Lung (tissue), 12 donors: Measurements from ENCODE around the gene ANKRD62. TPM values are rescaled to one million over a fixed set of nuclear protein-coding genes. Genes with fewer than 3 reads are reported as not detected.

Source experiments
- ATAC-seq: fragments of 200-7000 bp; cut with Tn5 transposase; one replicate; pipeline ENCODE4 v1.9.1; 2020; ENCODE audit warnings: moderate number of reproducible peaks; ENCODE audit not compliant: insufficient read depth, low FRiP score
- DNase-seq, 3 donors: peaks; one replicate each; pipeline ENCODE4 v3.0.0-alpha.2; 2013 to 2017
- H3K27ac ChIP-seq, 2 donors: one replicate each; pipeline ENCODE4 v1.5.1; 2013; ENCODE audit warnings: mild to moderate bottlenecking in 2 of 2, moderate library complexity in 2 of 2, control low read depth in 1 of 2, inconsistent platforms in 1 of 2, low read depth in 1 of 2, low read length in 1 of 2
- H3K27me3 ChIP-seq, 3 donors: one replicate each; pipeline ENCODE4 v1.5.1; 2013; ENCODE audit warnings: low read length in 2 of 3; ENCODE audit not compliant: control insufficient read depth in 3 of 3, insufficient read depth in 3 of 3
- H3K36me3 ChIP-seq, 4 donors: one replicate each; pipeline ENCODE4 v1.5.1; 2013; ENCODE audit warnings: low read length in 4 of 4, mild to moderate bottlenecking in 1 of 4, moderate library complexity in 1 of 4; ENCODE audit not compliant: control insufficient read depth in 4 of 4, insufficient read depth in 4 of 4
- H3K4me1 ChIP-seq, 5 donors: one replicate each; pipeline ENCODE4 v1.5.1; 2013; ENCODE audit warnings: low read length in 5 of 5, mild to moderate bottlenecking in 2 of 5, moderate library complexity in 1 of 5; ENCODE audit not compliant: control insufficient read depth in 5 of 5, insufficient read depth in 5 of 5
- H3K4me3 ChIP-seq: one replicate; pipeline ENCODE4 v1.5.1; 2013; ENCODE audit warnings: mild to moderate bottlenecking, control low read depth, moderate library complexity
- H3K9ac ChIP-seq, 2 donors: one replicate each; pipeline ENCODE4 v1.5.1; 2013; ENCODE audit warnings: low read length in 2 of 2, control low read depth in 1 of 2; ENCODE audit not compliant: insufficient read depth in 1 of 2
- H3K9me3 ChIP-seq, 4 donors: one replicate each; pipeline ENCODE4 v1.5.1; 2013; ENCODE audit warnings: low read length in 3 of 4, mild to moderate bottlenecking in 1 of 4, moderate library complexity in 1 of 4; ENCODE audit not compliant: control insufficient read depth in 4 of 4, insufficient read depth in 3 of 4
- CTCF ChIP-seq: IDR thresholded peaks from 2 replicates; pipeline ENCODE4 v1.5.1; 2012; ENCODE audit warnings: mild to moderate bottlenecking; ENCODE audit errors: control extremely low read depth, extremely low read depth
- WGBS, 2 donors: extraction: QIAGEN DNeasy Blood & Tissue Kit; methylation state at CpG; one replicate each; pipeline ENCODE4 v1.1.7; 2013; 5-methylcytosine and 5-hydroxymethylcytosine counted together
- polyA plus RNA-seq, 2 donors: library from polyadenylated mRNA; stranded (reverse); fragments of 200-250 nt; gene quantifications; one replicate each; pipeline ENCODE4 v1.2.1, GENCODE V29; 2013
- total RNA-seq, 2 donors: library from RNA; depleted of rRNA in 1 of 2; stranded (reverse); fragments of >200 nt in 1 of 2; gene quantifications; one replicate each; pipeline ENCODE4 v1.2.1, GENCODE V29; 2014 to 2021
- donor health status: control.
- donor health status: control.
- donor health status: Bipolar disorder and iron deficiency.
- donor health status: healthy.
- donor health status: DM: yes; HTN: yes; CAD: no.

Gene ANKRD62
- total and polyA plus RNA-seq, 4 donors = 0.06 to 0.12 (median 0.09) TPM; not detected in 1

GRCh38 chr18:12056034-12056883 is 37.4 kb upstream of the ANKRD62 start:
- WGBS, 2 donors = 63 to 74% methylated on average over 14 of the region's 14 CpGs
- ATAC-seq (no peak), DNase-seq (no peak)
- H3K9ac ChIP-seq = no peak overlapping the region
- peaks cover 0 to 4% (median 0%) of the 10 kb centered on the region in 5 donors for H3K4me1 ChIP-seq
- H3K4me3 ChIP-seq = no peak overlapping the region
- no peak for TF ChIP-seq CTCF
- no peaks in the 10 kb centered on the region for H3K9me3 ChIP-seq
- no peak overlapping the region for H3K27ac ChIP-seq
- no peaks in the 10 kb centered on the region for H3K36me3 ChIP-seq
- H3K27me3 ChIP-seq = no peaks in the 10 kb centered on the region

DNA sequence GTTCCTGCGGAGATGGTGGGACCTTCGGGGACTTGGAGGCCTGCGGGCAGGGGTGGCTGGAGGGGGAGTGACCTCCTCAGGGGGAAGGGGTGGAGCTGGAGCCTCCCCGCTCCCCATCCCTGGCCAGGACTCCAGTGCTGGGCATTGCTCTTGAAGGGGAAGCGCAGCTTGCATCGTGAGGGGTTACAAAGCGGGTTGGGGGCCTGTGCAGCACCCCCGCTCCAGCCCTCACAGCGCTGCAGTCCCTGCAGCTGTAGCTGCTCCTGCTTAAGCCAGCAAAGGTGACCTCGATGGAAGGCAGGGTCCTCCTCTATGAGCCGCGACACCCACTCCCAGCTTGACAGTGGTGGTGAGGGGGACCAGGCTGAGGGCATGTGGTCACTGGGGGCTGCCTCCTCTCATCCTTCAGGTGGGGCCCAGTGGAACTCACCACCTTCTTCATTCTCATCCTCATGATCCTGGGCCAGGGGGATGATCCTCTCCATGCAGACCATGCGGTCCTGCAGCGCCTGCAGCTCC is 36.7 kb upstream of the ANKRD62 start:
- H3K27me3 ChIP-seq = no peaks in the 10 kb centered on the region
- no peak overlapping the region for H3K27ac ChIP-seq
- ATAC-seq = no peak
- DNase-seq = no peak
- peaks cover 0 to 4% (median 0%) of the 10 kb centered on the region in 5 donors for H3K4me1 ChIP-seq
- no peak overlapping the region for H3K4me3 ChIP-seq
- no peak for TF ChIP-seq CTCF
- WGBS, 2 donors = 79 to 89% methylated on average over 11 to 14 of the region's 14 CpGs
- no peaks in the 10 kb centered on the region for H3K36me3 ChIP-seq
- no peaks in the 10 kb centered on the region for H3K9me3 ChIP-seq
- H3K9ac ChIP-seq = no peak overlapping the region

DNA sequence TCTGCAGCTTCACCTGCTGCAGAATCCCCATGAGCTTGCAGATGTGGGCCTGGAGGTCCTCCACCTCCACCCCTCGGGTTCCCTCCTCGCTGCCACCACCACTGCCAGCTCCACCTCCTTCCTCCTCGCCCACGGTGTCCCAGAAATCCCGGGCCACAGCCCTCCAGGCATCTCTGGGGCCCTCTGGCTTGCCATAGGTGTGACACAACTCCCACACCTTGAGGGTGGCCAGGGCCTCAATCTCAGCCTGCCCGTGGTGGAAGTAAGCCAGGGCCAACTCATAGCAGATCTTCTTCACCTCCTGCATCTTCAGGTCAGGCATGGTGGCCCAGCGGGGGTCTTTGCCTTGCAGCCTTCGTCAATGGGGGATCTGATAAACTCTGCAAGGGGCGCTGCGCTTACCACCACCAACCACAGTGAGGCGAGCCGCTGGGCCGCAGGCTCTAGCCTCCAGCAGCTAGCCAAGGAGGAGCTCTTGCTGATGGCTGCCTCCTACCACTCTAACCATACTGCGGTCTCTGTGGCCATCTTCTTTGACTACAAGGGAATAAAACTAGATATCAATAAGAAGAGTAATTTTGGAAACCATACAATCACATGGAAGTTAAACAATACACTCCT is 36.1 kb upstream of the ANKRD62 start:
- Histone ChIP-seq H3K4me3 (no peak overlapping the region), H3K9ac (no peak overlapping the region), H3K27me3 (no peaks in the 10 kb centered on the region), H3K9me3 (no peaks in the 10 kb centered on the region), H3K36me3 (no peaks in the 10 kb centered on the region), H3K4me1 (peaks cover 0 to 4% (median 0%) of the 10 kb centered on the region in 5 donors), H3K27ac (no peak overlapping the region)
- DNase-seq (no peak), ATAC-seq (no peak)
- WGBS, 2 donors = 73 to 86% methylated on average over 14 of the region's 14 CpGs
- no peak for TF ChIP-seq CTCF
